Activated naive CD4-positive, alpha-beta T cell treated with anti-CD3 and anti-CD28 coated beads, Interleukin-2, amount 50 U/mL, for 16 hours (primary cell): Measurements from ENCODE around the gene HIF3A.
"Not testable (repeated sequence)": the region's sequence is repeated elsewhere in the genome, so short reads cannot be mapped to it uniquely, and the experiment has no call there.

Source experiments
- DNase-seq: peaks from one replicate; pipeline ENCODE4 v3.0.0-alpha.2; 2020

HIF3A gene

GRCh38 chr19:46296722-46297461 is at the start of gene HIF3A:
HIF3A (plus strand) TSS chr19:46297042; CDS start chr19:46297077, 35 bp downstream.
- DNase-seq, result no peak

- DNase-seq, result no peak
Measured at GRCh38 chr19:46250076-46250735, 46.6 kb upstream of the HIF3A start.

GRCh38 chr19:46251416-46251815 is 45.4 kb upstream of the HIF3A start:
- DNase-seq, result no peak

- no peak for DNase-seq
Measured at GRCh38 chr19:46254776-46255175, 42.1 kb upstream of the HIF3A start.

GRCh38 chr19:46256855-46257254 is 40.0 kb upstream of the HIF3A start:
- no peak for DNase-seq

DNA sequence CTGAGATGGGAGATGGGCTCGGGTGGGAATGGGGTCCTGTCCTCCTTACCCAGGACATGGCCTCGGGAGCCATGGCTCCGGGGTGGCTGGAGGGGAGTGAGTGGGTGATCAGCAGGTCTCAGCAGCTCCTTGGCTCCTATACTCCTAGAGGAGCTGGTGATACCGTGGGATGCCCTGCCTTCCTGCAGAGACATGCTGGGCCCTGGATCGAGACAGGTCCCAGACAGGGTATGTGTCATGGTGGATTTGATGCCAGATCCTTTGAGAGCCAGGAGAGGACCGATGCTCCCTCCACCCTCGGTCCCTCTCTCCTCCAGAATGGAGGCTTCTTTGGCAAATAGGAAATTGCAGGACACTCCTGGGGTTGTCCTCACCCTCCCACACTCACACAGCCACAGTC is 35.3 kb upstream of the HIF3A start:
- DNase-seq, result not testable (repeated sequence)

- peak; percentile 22 for DNase-seq
Measured at GRCh38 chr19:46262684-46263296, 34.1 kb upstream of the HIF3A start.

- DNase-seq, result not testable (repeated sequence)
Measured at GRCh38 chr19:46264801-46265200, 32.0 kb upstream of the HIF3A start.

GRCh38 chr19:46265217-46265828 is 31.5 kb upstream of the HIF3A start:
- DNase-seq, result peak; percentile 62

- no peak for DNase-seq
Measured at GRCh38 chr19:46269101-46269500, 27.7 kb upstream of the HIF3A start.

DNA sequence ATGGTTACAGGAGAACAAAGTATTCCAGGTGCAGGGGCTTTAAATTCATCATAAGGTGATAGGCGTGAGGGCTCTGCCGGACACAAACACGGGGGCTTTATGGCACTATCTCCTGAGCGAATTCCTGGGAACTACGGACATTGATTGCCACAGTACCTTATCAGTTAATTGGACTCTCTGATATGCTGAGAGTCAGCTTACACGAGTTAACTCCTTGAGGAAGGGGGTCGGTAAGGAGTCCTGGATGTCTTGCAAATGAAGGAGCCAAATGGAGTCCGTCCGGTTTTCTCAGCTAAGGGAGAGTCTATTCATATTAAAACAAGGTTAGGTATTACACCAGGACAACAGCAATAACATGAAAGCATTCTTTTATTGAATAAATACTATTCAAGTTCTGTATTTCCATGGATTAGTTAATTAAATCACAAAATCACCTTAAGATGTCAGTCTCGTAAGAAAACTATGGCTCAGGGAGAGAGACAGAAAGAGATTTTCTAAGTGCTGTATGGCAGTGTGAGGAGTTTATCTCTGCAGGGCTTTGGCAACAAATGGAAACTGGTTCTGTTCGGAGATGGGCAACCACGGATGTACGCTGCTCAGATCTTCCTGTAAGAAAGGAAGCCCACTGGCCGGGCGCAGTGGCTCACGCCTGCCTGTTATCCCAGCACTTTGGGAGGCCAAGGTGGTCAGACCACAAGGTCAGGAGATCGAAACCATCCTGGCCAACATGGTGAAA is 26.2 kb upstream of the HIF3A start:
- DNase-seq, result no peak

- peak; percentile 17 for DNase-seq
Measured at GRCh38 chr19:46271481-46272197, 25.2 kb upstream of the HIF3A start.

DNA sequence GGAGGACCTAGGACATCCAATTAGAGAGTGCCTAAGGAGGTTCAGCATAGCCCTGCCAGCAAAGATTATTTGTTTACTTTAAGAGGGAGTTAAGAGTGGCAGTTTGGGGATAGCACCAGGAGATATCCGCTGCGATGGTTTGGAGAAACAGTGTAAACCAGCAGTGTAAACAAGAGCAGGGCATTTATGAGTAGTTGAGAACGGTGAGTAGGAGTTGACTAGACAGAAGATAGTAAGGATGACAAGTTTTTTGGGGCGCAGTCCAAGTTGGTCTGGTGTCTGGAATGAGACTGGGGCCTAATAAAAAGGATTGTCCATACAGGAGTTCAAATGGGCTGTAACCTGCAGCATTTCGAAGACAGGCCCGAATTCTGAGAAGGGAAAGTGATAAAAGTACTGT is 22.9 kb upstream of the HIF3A start:
- not testable (repeated sequence) for DNase-seq

DNA sequence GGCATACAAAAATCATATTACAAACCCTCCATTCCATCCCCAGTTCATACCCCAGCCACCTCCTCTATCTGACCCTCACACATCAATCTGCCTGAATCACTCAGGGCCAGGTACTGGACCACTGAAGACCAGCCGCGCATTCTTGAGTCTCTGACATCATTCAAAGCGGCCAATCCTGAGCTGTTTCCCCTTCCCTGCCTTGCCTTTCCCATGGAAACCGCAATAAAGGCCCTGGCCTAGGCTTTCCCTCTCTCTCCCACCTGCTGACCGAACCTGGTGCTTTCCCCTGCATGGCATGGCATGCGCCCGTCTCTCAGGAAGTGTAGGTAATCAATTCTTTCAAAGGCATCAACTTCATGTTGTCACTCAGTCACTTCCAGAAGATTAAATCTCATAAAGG is 17.7 kb upstream of the HIF3A start:
- DNase-seq, result no peak

GRCh38 chr19:46283771-46284170 is 13.1 kb upstream of the HIF3A start:
- no peak for DNase-seq

GRCh38 chr19:46284635-46285034 is 12.2 kb upstream of the HIF3A start:
- DNase-seq, result no peak

DNA sequence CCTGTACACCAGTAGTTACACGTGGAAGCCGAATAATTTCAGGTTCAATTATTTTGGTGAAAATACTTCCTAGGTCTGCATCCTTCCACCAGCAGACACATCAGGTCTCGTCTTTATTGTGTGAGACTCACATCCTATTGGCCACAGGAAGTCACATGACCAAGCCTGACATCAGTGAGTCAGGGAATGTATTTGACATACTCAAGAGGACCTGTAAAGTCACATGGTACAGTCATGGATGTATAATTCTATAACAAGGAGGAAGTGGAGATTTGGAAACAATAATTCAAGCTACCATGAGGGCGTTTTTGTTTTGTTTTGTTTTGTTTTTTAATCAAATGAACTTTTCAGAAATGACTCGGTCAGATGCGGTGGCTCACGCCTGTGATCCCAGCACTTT is 9.3 kb upstream of the HIF3A start:
- DNase-seq, result no peak

DNA sequence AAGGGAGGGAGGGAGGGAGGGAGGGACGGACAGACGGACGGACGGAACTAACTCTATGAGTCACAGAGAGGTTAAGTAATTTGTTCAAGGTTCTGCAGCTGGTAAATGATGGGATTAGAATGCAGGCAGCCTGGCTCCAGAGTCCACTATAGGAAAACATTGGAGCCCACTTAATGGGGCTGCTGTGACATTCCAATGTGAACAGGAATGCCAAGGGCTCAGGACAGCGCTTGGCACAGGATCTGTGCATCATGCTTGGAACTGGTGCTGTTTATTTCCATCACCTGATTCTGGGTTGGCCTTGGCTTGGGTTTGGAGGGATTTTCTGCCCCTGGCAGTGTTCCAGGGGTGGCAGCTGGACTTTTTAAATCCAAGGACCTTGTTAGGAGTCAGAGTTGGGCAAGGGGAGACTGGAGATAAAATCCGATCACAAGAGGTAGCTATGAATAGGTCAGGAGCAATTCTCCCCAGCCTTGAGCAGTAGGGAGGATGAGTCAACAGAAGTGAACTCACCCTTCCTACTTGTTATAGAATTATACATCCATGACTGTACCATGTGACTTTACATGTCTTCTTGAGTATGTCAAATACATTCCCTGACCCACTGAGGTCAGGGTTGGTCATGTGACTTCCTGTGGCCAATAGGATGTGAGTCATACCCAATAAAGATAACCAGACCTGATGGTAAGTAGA is 7.8 kb upstream of the HIF3A start:
- no peak for DNase-seq

GRCh38 chr19:46289724-46290619 is 6.9 kb upstream of the HIF3A start:
- DNase-seq, result no peak

DNA sequence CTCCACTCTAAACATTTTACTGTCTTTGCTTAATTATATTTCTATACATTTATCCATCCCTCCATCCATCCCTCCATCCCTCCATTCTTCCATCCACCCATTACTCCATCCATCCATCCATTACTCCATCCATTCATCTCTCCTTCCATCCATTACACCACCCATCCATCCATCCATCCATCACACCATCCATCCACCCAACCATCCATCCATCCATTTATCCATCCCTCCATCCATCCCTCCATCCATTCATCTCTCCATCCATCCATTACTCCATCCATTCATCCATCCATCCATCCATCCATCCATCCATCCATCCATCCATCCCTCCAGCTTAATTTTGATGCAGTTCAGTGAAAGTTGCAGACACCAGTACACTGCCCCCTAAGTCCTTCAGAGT is 5.0 kb upstream of the HIF3A start:
- DNase-seq, result no peak

- DNase-seq, result no peak
Measured at GRCh38 chr19:46294494-46294893, 2.3 kb upstream of the HIF3A start.
